Tibial artery (tissue), 4 donors: Measurements from ENCODE around the gene CD59.

Source experiments
- DNase-seq, 2 donors: peaks; one replicate each; pipeline ENCODE4 v3.0.0-alpha.2; 2019
- H3K27ac ChIP-seq, 2 donors: fragments of 200-600 bp; sonication (generic) in 1 of 2; 1 replicate in 1 of 2; 2 replicates in 1 of 2; pipeline ENCODE4 v1.5.1; 2018 to 2019; ENCODE audit warnings: mild to moderate bottlenecking in 1 of 2
- H3K27me3 ChIP-seq, 2 donors: fragments of 200-600 bp; sonication (generic) in 1 of 2; one replicate each; pipeline versions ENCODE4 v1.5.1 to v1.6.0; 2016 to 2019
- H3K36me3 ChIP-seq, 3 donors: fragments of 200-600 bp; sonication (generic) in 2 of 3; one replicate each; pipeline ENCODE4 v1.5.1; 2016 to 2019; ENCODE audit warnings: mild to moderate bottlenecking in 2 of 3
- H3K4me1 ChIP-seq, 4 donors: fragments of 200-600 bp; sonication (generic) in 2 of 4; 1 replicate in 3 of 4; 2 replicates in 1 of 4; pipeline ENCODE4 v1.5.1; 2016 to 2019
- H3K4me3 ChIP-seq, 2 donors: fragments of 200-600 bp; sonication (generic) in 1 of 2; 1 replicate in 1 of 2; 2 replicates in 1 of 2; pipeline ENCODE4 v1.5.1; 2018 to 2019; ENCODE audit warnings: mild to moderate bottlenecking in 2 of 2
- H3K9me3 ChIP-seq, 3 donors: fragments of 200-600 bp; sonication (generic) in 1 of 3; one replicate each; pipeline ENCODE4 v1.5.1; 2016 to 2019
- intact Hi-C: fragments of 100-400 bp; cut with DNase I; formaldehyde crosslinking; loops from one replicate; pipeline ENCODE4 v1.15.0; 2023; ENCODE audit warnings: low total_unique reads
- TF ChIP-seq, protein P1 (sequence below), 2 experiments: fragments of 200-600 bp in 1 of 2; fragments of 450-650 bp in 1 of 2; IDR thresholded peaks; one replicate each; pipeline ENCODE4 v1.5.1; 2017 to 2019; ENCODE audit warnings: antibody characterized with exemption in 2 of 2, mild to moderate bottlenecking in 1 of 2, moderate library complexity in 1 of 2

The CD59 gene

DNA sequence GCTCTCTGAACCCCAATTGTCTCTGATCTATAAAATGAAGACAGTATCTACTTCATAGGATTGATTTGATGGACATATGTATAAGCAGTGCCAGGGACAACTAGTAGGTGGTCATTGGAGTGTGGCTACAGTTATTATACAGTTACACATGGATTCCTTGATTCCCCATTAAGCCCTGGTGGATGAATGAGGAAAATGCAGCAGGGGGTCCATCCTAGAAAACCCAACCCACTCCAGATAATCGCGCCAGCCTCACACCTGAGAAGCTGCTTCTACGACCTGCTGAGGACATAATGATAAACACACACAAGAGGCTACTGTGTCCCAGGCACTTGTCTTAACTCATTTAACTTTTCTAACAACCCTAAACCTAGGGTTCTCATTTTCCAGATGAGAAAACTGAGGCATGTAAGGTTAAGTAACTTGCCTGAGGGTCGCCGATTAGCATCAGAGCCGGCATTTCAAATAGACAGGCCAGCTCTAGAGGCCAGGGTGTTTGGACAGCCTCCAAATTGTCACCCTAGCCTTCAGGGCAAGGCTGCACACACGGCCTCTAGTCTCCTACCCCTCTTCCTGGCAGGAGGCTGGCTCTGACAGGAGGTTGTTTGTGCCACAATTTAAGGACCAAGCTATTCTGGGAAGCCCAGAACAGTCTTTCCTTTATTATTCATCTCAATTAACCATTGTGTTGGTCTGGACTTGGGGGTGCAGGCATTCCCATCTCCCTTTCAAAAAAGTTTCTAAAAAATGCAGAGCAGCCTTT lies 31.8 kb downstream of the CD59 start:
- H3K9me3 ChIP-seq, result no peaks in the 10 kb centered on the region
- DNase-seq, result no peak
- H3K27me3 ChIP-seq, result no peaks in the 10 kb centered on the region
- peaks cover 0 to 49% (median 18%) of the 10 kb centered on the region in 4 donors for H3K4me1 ChIP-seq
- TF ChIP-seq, protein P1, sequence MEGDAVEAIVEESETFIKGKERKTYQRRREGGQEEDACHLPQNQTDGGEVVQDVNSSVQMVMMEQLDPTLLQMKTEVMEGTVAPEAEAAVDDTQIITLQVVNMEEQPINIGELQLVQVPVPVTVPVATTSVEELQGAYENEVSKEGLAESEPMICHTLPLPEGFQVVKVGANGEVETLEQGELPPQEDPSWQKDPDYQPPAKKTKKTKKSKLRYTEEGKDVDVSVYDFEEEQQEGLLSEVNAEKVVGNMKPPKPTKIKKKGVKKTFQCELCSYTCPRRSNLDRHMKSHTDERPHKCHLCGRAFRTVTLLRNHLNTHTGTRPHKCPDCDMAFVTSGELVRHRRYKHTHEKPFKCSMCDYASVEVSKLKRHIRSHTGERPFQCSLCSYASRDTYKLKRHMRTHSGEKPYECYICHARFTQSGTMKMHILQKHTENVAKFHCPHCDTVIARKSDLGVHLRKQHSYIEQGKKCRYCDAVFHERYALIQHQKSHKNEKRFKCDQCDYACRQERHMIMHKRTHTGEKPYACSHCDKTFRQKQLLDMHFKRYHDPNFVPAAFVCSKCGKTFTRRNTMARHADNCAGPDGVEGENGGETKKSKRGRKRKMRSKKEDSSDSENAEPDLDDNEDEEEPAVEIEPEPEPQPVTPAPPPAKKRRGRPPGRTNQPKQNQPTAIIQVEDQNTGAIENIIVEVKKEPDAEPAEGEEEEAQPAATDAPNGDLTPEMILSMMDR (IDR thresholded peaks at IDR 0.05), result no peak
- no peak overlapping the region for H3K27ac ChIP-seq
- no peak overlapping the region for H3K4me3 ChIP-seq
- H3K36me3 ChIP-seq, result peaks cover 15 to 36% (median 17%) of the 10 kb centered on the region in 3 donors
- intact Hi-C loops, result loop anchor here (5.0 kb wide), 1 partner anchor 33 kb away; the partner anchor contains the start of gene CD59

DNA sequence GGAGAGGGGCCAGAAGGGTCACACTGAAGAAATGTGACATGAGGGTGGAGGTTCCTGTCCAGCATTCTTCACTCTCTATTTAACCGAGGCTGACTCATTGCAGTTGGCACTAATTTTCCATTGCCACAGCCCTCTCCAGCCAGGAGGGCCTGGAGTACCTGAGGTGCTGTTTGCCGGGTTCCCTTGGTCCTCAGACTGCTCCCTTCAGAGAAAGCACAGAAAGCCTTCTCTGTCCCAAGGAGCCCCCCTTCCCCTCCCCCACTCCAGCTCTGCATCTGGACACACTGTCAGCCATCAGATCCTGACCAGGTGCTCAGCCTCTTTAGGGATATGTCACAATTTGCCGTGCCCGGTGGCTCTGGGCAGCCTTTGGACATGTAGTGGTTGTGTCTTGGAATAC lies 32.4 kb downstream of the CD59 start:
- peaks cover 0 to 49% (median 18%) of the 10 kb centered on the region in 4 donors for H3K4me1 ChIP-seq
- H3K4me3 ChIP-seq, result no peak overlapping the region
- no peak for DNase-seq
- TF ChIP-seq, protein P1 (IDR thresholded peaks at IDR 0.05), result no peak
- H3K27ac ChIP-seq, result no peak overlapping the region
- intact Hi-C loops, result loop anchor here (5.0 kb wide), 1 partner anchor 34 kb away; the partner anchor contains the start of gene CD59
- H3K27me3 ChIP-seq, result no peaks in the 10 kb centered on the region
- H3K9me3 ChIP-seq, result no peaks in the 10 kb centered on the region
- peaks cover 9 to 30% (median 10%) of the 10 kb centered on the region in 3 donors for H3K36me3 ChIP-seq

DNA sequence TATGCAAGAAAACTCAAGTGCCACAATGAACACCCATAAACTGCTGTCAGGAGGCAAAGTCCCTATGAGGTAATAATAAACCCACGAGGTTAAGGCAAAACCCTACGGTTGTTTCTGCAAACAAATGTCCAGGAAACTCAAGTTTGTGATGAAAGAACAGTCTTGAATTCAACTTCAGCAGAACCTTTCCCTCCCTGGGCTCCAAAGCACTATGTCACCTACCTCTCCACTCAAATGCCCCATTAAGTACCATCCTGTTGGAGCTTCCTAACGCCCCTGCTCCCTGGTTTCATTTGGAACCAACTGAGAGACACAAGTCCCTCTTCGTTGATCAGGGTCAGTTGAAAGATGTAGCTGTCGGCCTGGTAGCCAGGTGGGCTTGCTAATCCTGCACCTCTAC lies 33.0 kb downstream of the CD59 start:
- TF ChIP-seq, protein P1 (IDR thresholded peaks at IDR 0.05), result no peak
- peaks cover 0 to 49% (median 18%) of the 10 kb centered on the region in 4 donors for H3K4me1 ChIP-seq
- no peaks in the 10 kb centered on the region for H3K9me3 ChIP-seq
- peaks cover 5 to 24% (median 6%) of the 10 kb centered on the region in 3 donors for H3K36me3 ChIP-seq
- no peak overlapping the region for H3K4me3 ChIP-seq
- no peak overlapping the region for H3K27ac ChIP-seq
- no peaks in the 10 kb centered on the region for H3K27me3 ChIP-seq
- DNase-seq, result no peak
- intact Hi-C loops, result loop anchor here (5.0 kb wide), 1 partner anchor 34 kb away; the partner anchor contains the start of gene CD59

- intact Hi-C loops, result loop anchor here (5.0 kb wide), 1 partner anchor 36 kb away; the partner anchor contains the start of gene CD59
- peak overlapping the region; percentile 51 to 59 for H3K4me3 ChIP-seq
- no peaks in the 10 kb centered on the region for H3K27me3 ChIP-seq
- DNase-seq, result no peak
- TF ChIP-seq, protein P1 (IDR thresholded peaks at IDR 0.05), result no peak
- peaks cover 0 to 10% (median 0%) of the 10 kb centered on the region in 3 donors for H3K36me3 ChIP-seq
- H3K27ac ChIP-seq, result peak overlapping the region; percentile 17 to 61
- H3K4me1 ChIP-seq, result peaks cover 0 to 46% (median 18%) of the 10 kb centered on the region in 4 donors
- H3K9me3 ChIP-seq, result no peaks in the 10 kb centered on the region
Observed at GRCh38 chr11:33701302-33702230, 34.7 kb downstream of the CD59 start.

- DNase-seq, result peak; percentile 94 to 95
- peak within 1 kb of the TSS; percentile 45 to 61 for H3K27ac ChIP-seq
- TF ChIP-seq, protein P1 (IDR thresholded peaks at IDR 0.05), result no peak
- H3K4me3 ChIP-seq, result peak within 1 kb of the TSS; percentile 51 to 59
- no peaks in the 10 kb centered on the region for H3K27me3 ChIP-seq
- H3K4me1 ChIP-seq, result peaks cover 0 to 46% (median 18%) of the 10 kb centered on the region in 4 donors
- H3K36me3 ChIP-seq, result peaks cover 0 to 5% (median 0%) of the 10 kb centered on the region in 3 donors
- intact Hi-C loops, result loop anchor here (5.0 kb wide), 1 partner anchor 37 kb away; the partner anchor contains the start of gene CD59
- no peaks in the 10 kb centered on the region for H3K9me3 ChIP-seq
Observed at GRCh38 chr11:33700502-33701271, 35.5 kb downstream of the CD59 start, which contains the start of gene C11orf91. TSS of gene C11orf91 (minus strand) at chr11:33700826. CDS start at chr11:33700740, 86 bp downstream.
